Tibial nerve (tissue), 4 donors: ENCODE data around the gene MCU. TPM values are rescaled to one million over a fixed set of nuclear protein-coding genes. Genes with fewer than 3 reads are reported as not detected.

Experiments
- DNase-seq, 2 donors: peaks; one replicate each; pipeline ENCODE4 v3.0.0-alpha.2; 2019; ENCODE audit warnings: low spot score in 2 of 2
- H3K27ac ChIP-seq, 4 donors: fragments of 200-600 bp; sonication (generic) in 3 of 4; one replicate each; pipeline ENCODE4 v1.5.1; 2017 to 2019; ENCODE audit warnings: mild to moderate bottlenecking in 1 of 4
- H3K27me3 ChIP-seq, 2 donors: fragments of 200-600 bp; sonication (generic) in 1 of 2; one replicate each; pipeline versions ENCODE4 v1.5.1 to v1.6.0; 2017 to 2019
- H3K36me3 ChIP-seq, 3 donors: fragments of 200-600 bp; sonication (generic); one replicate each; pipeline ENCODE4 v1.5.1; 2018 to 2019
- H3K4me1 ChIP-seq, 4 donors: fragments of 200-600 bp; sonication (generic) in 3 of 4; one replicate each; pipeline ENCODE4 v1.5.1; 2017 to 2019
- H3K4me3 ChIP-seq, 4 donors: fragments of 200-600 bp; sonication (generic) in 3 of 4; one replicate each; pipeline ENCODE4 v1.5.1; 2017 to 2019; ENCODE audit warnings: mild to moderate bottlenecking in 1 of 4, moderate library complexity in 1 of 4
- H3K9me3 ChIP-seq, 4 donors: fragments of 200-600 bp; sonication (generic) in 3 of 4; one replicate each; pipeline ENCODE4 v1.5.1; 2017 to 2019
- EP300 ChIP-seq, 2 donors: sonication (generic); formaldehyde crosslinking; IDR thresholded peaks; one replicate each; pipeline ENCODE4 v1.6.1; 2017; ENCODE audit warnings: antibody characterized with exemption in 2 of 2, mild to moderate bottlenecking in 1 of 2
- POLR2A ChIP-seq, 2 donors: fragments of 450-650 bp; IDR thresholded peaks; one replicate each; pipeline ENCODE4 v1.6.1; 2017; ENCODE audit warnings: antibody characterized with exemption in 2 of 2, mild to moderate bottlenecking in 2 of 2, moderate library complexity in 2 of 2
- WGBS, 2 donors: methylation state at CpG; one replicate each; pipeline ENCODE4 v1.1.5; 2018; 5-methylcytosine and 5-hydroxymethylcytosine counted together
- total RNA-seq, 4 donors: library from RNA; depleted of rRNA; stranded (reverse); fragments of >200 nt; gene quantifications; one replicate each; pipeline ENCODE4 v1.1.0, GENCODE V29; 2016
- TF ChIP-seq, protein P1 (sequence below), 5 experiments: fragments of 200-600 bp in 3 of 5; fragments of 450-650 bp in 2 of 5; sonication (generic) in 3 of 5; IDR thresholded peaks; one replicate each; pipeline ENCODE4 v1.5.1; 2016 to 2019; ENCODE audit warnings: antibody characterized with exemption in 5 of 5, mild to moderate bottlenecking in 3 of 5, moderate library complexity in 2 of 5

The MCU gene
- total RNA-seq, 4 donors from 2014 or later: 6.7 to 16.4 (median 14.2) TPM

- no peak for TF ChIP-seq POLR2A (IDR thresholded peaks at IDR 0.05)
- TF ChIP-seq, protein P1, sequence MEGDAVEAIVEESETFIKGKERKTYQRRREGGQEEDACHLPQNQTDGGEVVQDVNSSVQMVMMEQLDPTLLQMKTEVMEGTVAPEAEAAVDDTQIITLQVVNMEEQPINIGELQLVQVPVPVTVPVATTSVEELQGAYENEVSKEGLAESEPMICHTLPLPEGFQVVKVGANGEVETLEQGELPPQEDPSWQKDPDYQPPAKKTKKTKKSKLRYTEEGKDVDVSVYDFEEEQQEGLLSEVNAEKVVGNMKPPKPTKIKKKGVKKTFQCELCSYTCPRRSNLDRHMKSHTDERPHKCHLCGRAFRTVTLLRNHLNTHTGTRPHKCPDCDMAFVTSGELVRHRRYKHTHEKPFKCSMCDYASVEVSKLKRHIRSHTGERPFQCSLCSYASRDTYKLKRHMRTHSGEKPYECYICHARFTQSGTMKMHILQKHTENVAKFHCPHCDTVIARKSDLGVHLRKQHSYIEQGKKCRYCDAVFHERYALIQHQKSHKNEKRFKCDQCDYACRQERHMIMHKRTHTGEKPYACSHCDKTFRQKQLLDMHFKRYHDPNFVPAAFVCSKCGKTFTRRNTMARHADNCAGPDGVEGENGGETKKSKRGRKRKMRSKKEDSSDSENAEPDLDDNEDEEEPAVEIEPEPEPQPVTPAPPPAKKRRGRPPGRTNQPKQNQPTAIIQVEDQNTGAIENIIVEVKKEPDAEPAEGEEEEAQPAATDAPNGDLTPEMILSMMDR (IDR thresholded peaks at IDR 0.05): no peak
- TF ChIP-seq EP300 (IDR thresholded peaks at IDR 0.05): no peak
- no peak for DNase-seq
- peaks cover 0 to 16% (median 0%) of the 10 kb centered on the region in 4 donors for H3K4me1 ChIP-seq
- H3K27ac ChIP-seq: no peak overlapping the region
- H3K9me3 ChIP-seq: no peaks in the 10 kb centered on the region
- no peaks in the 10 kb centered on the region for H3K27me3 ChIP-seq
- 54 to 60% methylated on average over 3 of the region's 3 CpGs for WGBS, 2 donors
- no peaks in the 10 kb centered on the region for H3K36me3 ChIP-seq
- no peak overlapping the region for H3K4me3 ChIP-seq
Measured at GRCh38 chr10:72744566-72744965, 52.6 kb downstream of the MCU start.

DNA sequence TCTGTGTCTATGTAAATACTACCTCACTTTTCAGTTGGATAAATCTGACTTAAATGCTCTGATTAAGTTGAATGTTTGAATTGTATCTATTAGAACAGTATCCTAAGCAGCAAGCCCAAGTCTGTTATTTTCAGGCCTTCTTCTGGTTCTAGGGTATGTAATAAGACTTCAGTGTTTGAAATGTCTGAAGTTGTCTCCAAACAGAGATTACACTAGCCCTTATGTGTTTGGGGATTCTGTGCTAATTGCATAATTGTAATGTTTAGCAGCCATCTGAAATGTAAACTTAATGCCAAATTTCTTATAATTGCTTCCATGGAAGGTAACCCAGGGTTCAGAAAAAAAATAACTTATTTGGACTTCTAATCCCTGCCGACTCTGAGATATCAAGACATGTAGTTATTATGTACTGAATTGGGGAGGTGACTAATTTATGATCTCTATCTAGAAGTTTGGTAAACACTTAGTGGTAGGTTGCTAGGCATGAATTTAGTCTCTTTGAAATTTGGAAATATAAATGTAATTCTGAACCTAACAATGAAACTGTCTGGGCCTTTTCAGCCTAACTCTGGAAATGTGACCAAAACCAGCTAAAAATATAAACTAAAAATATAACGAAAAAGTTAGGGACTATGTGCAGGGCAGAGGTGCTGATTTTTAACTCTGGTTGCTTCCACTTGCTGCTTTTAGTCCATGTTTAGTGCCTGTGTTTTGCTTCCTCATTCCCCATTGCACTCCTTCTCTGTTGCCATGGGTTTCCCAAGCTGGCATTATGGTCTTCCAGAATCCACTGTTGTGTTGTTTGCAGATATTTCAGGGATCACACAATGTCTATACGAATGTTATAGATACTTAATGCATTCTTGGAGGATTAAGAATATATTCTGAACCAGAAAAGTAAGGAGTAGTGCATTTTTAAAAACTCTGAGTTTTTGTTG, 54.8 kb downstream of the MCU start:
- WGBS, 2 donors: 47 to 49% methylated on average over 3 of the region's 3 CpGs

GRCh38 chr10:72747521-72747920, 55.6 kb downstream of the MCU start:
- peaks cover 0 to 8% (median 0%) of the 10 kb centered on the region in 4 donors for H3K4me1 ChIP-seq
- H3K9me3 ChIP-seq: no peaks in the 10 kb centered on the region
- H3K27ac ChIP-seq: no peak overlapping the region
- no peak overlapping the region for H3K4me3 ChIP-seq
- WGBS, 2 donors: 93 to 94% methylated on average over 8 of the region's 8 CpGs
- H3K36me3 ChIP-seq: no peaks in the 10 kb centered on the region
- H3K27me3 ChIP-seq: no peaks in the 10 kb centered on the region
- TF ChIP-seq, protein P1 (IDR thresholded peaks at IDR 0.05): no peak
- TF ChIP-seq POLR2A (IDR thresholded peaks at IDR 0.05): no peak
- no peak for TF ChIP-seq EP300 (IDR thresholded peaks at IDR 0.05)
- DNase-seq: no peak

More for the DNA sequence above, 54.8 kb downstream of the MCU start:
- Histone ChIP-seq H3K36me3 (no peaks in the 10 kb centered on the region), H3K4me1 (peaks cover 0 to 8% (median 0%) of the 10 kb centered on the region in 4 donors), H3K4me3 (no peak overlapping the region), H3K27ac (no peak overlapping the region), H3K27me3 (no peaks in the 10 kb centered on the region), H3K9me3 (no peaks in the 10 kb centered on the region)
- TF ChIP-seq, protein P1 (IDR thresholded peaks at IDR 0.05): no peak
- TF ChIP-seq POLR2A (IDR thresholded peaks at IDR 0.05): no peak
- no peak for TF ChIP-seq EP300 (IDR thresholded peaks at IDR 0.05)
- DNase-seq: no peak

- no peak overlapping the region for H3K27ac ChIP-seq
- H3K27me3 ChIP-seq: no peaks in the 10 kb centered on the region
- H3K36me3 ChIP-seq: no peaks in the 10 kb centered on the region
- no peak for DNase-seq
- TF ChIP-seq POLR2A (IDR thresholded peaks at IDR 0.05): no peak
- no peak for TF ChIP-seq EP300 (IDR thresholded peaks at IDR 0.05)
- TF ChIP-seq, protein P1 (IDR thresholded peaks at IDR 0.05): no peak
- 78 to 83% methylated on average over 3 of the region's 3 CpGs for WGBS, 2 donors
- no peaks in the 10 kb centered on the region for H3K9me3 ChIP-seq
- no peak overlapping the region for H3K4me3 ChIP-seq
- no peaks in the 10 kb centered on the region for H3K4me1 ChIP-seq
Measured at GRCh38 chr10:72753760-72754231, 61.9 kb downstream of the MCU start.
